NCI-H82 (cell line): ENCODE measurements around the gene DNASE1L1.

Source experiments
- DNase-seq: peaks from one replicate; lab custom pipeline; 2025; lab: John Stamatoyannopoulos, UW

The DNASE1L1 gene

GRCh38 chrX:154409222-154409871, at the start of gene DNASE1L1:
DNASE1L1 (minus strand) TSS chrX:154409254; CDS start chrX:154405568, 3,686 bp downstream.
- DNase-seq = no peak

GRCh38 chrX:154458116-154458953, 49.3 kb upstream of the DNASE1L1 start, which contains the start of gene PLXNA3:
PLXNA3 (plus strand) TSS chrX:154458281; CDS start chrX:154460184, 1,903 bp downstream.
- DNase-seq = peak; percentile 54

GRCh38 chrX:154457491-154458115, 48.5 kb upstream of the DNASE1L1 start:
- DNase-seq = peak; percentile 63

GRCh38 chrX:154452823-154453222, 43.8 kb upstream of the DNASE1L1 start:
- DNase-seq = no peak

- no peak for DNase-seq
Observed at GRCh38 chrX:154450312-154450711, 41.3 kb upstream of the DNASE1L1 start.

GRCh38 chrX:154449618-154450017, 40.6 kb upstream of the DNASE1L1 start:
- no peak for DNase-seq

GRCh38 chrX:154448484-154448883, 39.4 kb upstream of the DNASE1L1 start:
- DNase-seq = no peak

- DNase-seq = no peak
Observed at GRCh38 chrX:154446430-154446829, 37.4 kb upstream of the DNASE1L1 start.

GRCh38 chrX:154445776-154446175, 36.7 kb upstream of the DNASE1L1 start:
- DNase-seq = no peak

GRCh38 chrX:154444755-154445246, 35.7 kb upstream of the DNASE1L1 start:
- no peak for DNase-seq

- peak; percentile 81 for DNase-seq
Observed at GRCh38 chrX:154443992-154444754, 35.1 kb upstream of the DNASE1L1 start, which contains the start of gene FAM50A. FAM50A (plus strand) TSS chrX:154444141; CDS start chrX:154444236, 95 bp downstream.

- DNase-seq = peak; percentile 49
Observed at GRCh38 chrX:154443479-154443910, 34.4 kb upstream of the DNASE1L1 start.

GRCh38 chrX:154441984-154442707, 33.1 kb upstream of the DNASE1L1 start:
- DNase-seq = no peak

- DNase-seq = no peak
Observed at GRCh38 chrX:154441564-154441963, 32.5 kb upstream of the DNASE1L1 start.

GRCh38 chrX:154440623-154441357, 31.7 kb upstream of the DNASE1L1 start:
- no peak for DNase-seq

- no peak for DNase-seq
Observed at GRCh38 chrX:154439841-154440240, 30.8 kb upstream of the DNASE1L1 start.

- no peak for DNase-seq
Observed at GRCh38 chrX:154437971-154438893, 29.2 kb upstream of the DNASE1L1 start.

GRCh38 chrX:154436983-154437752, 28.1 kb upstream of the DNASE1L1 start, which contains the start of gene GDI1:
GDI1 (plus strand) TSS chrX:154437154; CDS start chrX:154437255, 101 bp downstream.
- peak; percentile 57 for DNase-seq
